Spleen (tissue), 7 donors: Measurements from ENCODE around the gene HNRNPC.
A peak's percentile ranks its signal among the peaks of the same experiment; 100 is the strongest.

Source experiments
- CTCF ChIP-seq, 11 experiments: fragments of 200-600 bp in 7 of 11; fragments of 450-650 bp in 4 of 11; sonication (generic) in 4 of 11; IDR thresholded peaks in 8 of 11; conservative IDR thresholded peaks in 3 of 11; 1 replicate in 7 of 11; 2 replicates in 4 of 11; pipeline versions ENCODE4 v1.4.0 to v1.8.0; 2016 to 2021; ENCODE audit warnings: antibody characterized with exemption in 11 of 11, inconsistent platforms in 4 of 11, mild to moderate bottlenecking in 1 of 11
- POLR2A ChIP-seq, 3 donors: fragments of 450-650 bp; IDR thresholded peaks; one replicate each; pipeline ENCODE4 v1.5.1; 2017; ENCODE audit warnings: antibody characterized with exemption in 3 of 3, mild to moderate bottlenecking in 1 of 3
- donor health status: DM: no; HTN: no; CAD: no; lungs with moderate emphysema.
- donor health status: DM: no; HTN: no; CAD: no.
- donor health status: DM: no; HTN: no; CAD: no.

DNA sequence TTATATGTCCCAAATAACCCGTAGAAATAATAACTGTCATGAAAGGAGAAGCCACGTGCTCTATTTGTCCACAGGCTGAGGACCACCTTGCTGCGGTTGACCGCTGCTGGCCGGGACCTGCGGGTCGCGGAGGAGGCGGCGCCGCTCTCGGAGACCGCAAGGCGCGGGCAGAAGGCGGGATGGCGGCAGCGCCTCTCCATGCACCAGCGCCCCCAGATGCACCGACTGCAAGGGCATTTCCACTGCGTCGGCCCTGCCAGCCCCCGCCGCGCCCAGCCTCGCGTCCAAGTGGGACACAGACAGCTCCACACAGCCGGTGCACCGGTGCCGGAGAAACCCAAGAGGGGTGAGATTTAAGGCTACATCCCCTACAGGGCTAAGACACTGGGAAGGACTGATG, 31.6 kb upstream of the HNRNPC start:
- TF ChIP-seq CTCF (IDR thresholded peaks at IDR 0.05 in 8 of 11, conservative IDR thresholded peaks at IDR 0.05 in 3 of 11) (peak in 1 of 11 experiments; percentile 6), POLR2A (IDR thresholded peaks at IDR 0.05) (no peak)
